NCI-H2029 treated with DMSO at 0.1 percent for 48 hours (cell line): ENCODE measurements around the gene CHAMP1.

Source experiments
- DNase-seq: peaks from one replicate; lab custom pipeline; 2025; lab: John Stamatoyannopoulos, UW

Gene CHAMP1, protein sequence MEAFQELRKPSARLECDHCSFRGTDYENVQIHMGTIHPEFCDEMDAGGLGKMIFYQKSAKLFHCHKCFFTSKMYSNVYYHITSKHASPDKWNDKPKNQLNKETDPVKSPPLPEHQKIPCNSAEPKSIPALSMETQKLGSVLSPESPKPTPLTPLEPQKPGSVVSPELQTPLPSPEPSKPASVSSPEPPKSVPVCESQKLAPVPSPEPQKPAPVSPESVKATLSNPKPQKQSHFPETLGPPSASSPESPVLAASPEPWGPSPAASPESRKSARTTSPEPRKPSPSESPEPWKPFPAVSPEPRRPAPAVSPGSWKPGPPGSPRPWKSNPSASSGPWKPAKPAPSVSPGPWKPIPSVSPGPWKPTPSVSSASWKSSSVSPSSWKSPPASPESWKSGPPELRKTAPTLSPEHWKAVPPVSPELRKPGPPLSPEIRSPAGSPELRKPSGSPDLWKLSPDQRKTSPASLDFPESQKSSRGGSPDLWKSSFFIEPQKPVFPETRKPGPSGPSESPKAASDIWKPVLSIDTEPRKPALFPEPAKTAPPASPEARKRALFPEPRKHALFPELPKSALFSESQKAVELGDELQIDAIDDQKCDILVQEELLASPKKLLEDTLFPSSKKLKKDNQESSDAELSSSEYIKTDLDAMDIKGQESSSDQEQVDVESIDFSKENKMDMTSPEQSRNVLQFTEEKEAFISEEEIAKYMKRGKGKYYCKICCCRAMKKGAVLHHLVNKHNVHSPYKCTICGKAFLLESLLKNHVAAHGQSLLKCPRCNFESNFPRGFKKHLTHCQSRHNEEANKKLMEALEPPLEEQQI

DNA sequence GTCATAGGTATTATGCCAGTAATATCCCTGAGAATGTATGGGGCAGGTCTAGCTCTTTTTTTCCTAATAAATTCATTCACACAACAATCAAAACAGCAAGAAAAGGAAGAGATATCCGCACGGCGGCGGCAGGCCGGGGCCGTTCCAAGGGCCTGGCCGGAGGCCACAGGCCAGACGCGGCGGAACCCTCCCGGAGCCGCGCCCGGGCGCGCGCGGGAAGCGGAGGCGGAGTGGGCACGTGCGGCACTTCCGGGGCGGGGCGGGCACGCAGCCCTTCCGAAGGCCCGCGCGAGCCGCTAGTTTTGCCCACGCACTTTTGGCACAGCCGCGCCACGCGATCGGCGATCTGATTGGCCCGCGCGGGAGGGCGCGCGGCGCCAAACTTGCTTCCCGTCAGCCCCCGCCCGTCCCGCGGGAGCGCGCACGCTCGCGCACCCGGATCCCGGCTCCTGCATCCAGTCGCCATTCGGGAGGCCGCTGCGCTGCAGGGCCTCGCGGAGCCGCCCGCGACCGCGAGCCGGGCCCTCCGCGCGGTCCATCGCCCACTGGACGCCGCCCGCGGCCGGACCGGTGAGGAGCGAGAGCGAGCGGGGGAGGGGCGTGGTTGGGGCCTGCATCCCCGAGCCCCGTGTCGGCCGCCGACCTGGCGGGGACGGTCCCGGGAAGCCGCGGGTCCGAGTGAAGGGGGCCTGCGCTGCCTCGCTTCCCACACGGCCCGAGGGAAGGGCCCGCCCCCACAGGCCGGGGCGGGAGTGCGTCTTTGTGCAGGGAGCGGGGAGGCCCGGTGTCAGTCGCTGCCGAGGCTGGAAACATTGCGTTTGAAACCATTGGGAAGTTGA, at the start of gene CHAMP1:
Gene CHAMP1 (plus strand): TSS at position 430 of the 839 bp plus-strand sequence. CDS start 9,340 bp downstream, outside the sequence.
- DNase-seq, result peak; percentile 25

DNA sequence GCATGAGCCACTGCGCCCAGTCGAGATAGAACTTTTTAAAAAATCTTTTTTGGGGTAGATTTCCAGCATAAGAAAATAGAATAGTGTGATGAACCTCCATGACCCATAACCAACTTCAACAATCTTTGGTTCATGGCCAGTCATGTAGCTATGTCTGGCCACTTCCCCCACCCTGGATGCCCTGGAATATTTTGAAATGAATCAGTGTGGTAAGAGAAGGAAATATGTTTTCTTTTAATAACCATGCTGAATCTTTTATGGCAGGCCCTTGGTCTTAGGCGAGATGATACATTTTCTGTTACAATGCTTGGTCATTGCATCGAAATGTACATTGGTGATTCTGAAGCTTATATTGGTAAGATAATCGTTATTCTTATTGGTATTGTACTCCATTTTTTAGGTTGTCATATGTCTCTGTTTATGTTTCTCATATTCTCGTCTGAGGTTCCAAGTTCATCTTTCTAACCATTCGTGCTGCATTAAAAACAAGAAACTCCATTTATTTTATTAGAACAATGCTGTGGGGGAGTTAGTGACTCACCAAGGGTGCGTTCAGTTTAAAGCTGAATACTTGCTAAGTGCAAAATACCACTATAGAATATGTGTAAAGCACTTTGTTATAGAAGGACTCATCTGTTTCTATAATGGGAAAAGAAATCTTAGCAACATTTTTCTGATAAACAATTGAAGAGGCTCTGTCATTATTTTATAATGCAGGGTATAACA, 49.3 kb upstream of the CHAMP1 start:
- DNase-seq, result no peak

DNA sequence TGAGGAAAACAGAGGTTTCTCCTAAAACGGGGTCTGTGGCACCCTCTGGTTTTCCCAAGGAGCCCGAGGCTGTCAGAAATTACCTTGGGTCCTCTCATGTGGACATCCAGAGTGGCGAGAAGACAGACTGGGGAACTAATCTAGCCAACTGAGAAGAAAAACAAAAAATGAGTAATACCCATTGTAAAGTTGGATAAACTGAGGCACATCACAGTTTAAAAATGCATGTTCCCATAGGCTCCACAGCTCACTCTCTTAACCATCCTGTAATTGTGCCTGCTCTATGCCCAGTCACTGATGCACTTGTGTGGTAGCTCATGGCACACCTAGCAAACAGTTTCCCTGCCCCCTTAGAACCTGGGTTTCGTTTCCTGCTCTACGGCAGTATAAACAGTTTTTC, 48.1 kb upstream of the CHAMP1 start:
- no peak for DNase-seq

DNA sequence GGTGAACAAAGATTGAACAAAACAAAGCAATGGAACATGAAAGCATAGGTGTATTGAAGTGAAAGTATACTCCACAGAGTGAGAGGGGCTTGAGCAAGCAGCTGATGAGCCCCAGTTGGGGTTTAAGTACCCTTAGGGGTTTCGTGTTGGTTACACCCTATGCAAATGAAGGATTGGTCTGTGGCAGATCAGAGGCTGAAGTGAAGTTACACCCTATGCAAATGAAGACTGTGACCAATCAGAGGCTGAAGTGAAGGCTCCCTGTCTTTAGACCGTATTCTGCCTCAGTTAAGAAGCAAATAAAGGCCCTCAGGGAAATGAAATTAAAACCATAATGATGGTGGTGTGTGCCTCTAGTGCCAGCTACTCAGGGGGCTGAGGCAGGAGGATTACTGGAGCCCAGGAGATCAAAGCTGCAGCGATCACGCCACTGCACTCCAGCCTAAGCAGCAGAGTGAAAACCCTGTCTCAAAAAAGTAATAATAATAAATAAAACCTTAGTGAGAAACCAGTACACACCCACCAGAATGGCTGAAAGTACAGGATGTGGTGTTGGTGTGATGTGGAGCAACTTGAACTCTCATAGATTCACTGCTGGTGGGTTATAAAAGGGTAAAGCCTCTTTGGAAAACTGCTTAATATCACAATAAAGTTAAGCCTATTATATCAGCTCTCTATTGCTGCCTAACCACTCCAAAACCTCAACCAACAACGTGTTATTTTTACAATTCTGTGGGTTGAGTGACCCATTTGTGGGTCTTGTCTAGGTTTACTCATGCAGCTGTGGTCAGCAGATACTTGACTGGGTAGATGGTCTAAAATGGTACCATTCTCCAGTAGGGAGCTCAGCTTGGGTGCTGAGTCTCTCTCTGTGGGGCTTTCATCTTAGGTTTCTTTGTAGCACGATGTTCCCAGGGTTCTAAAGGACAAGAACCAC, 45.7 kb upstream of the CHAMP1 start:
- DNase-seq, result no peak

DNA sequence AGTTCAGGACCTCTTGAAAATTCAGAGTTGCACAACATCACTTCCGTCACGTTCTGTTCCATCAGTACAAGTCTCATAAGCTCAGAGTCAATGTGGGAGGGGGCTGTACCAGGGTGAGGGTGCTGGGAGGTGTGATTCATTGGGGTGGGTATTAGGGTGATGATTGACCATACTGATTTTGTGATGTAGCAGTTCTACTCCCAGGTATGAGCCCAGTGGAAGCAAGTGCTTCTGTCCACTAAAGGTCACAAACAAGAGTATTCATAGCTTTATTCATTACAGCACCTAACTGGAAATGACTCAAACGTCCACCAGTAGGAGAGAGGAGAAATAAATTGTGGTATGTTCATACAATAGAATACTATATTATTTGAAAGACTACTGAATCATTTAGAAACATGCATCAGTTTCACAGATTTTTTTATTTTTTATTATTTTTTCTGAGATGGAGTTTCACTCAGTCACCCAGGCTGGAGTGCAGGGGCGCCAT, 45.0 kb upstream of the CHAMP1 start:
- no peak for DNase-seq

DNA sequence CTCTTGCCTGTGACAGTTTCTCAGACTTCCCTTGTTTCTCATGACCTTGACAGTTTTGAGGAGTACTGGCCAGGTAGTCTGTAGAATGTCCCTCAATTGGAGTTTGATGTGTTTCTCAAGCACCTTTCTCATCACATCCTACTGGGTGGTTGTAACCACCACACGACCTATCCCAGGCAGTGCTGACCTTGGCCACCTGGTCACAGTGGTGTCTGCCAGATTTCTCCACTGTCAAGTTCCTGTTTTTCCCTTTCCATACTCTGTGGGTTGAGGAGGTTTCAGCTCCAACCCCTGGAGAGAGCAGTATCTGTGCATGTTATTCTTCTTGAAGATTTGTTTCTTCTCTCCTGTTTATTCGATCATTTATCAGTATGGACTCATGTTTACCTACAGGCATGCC, 41.3 kb upstream of the CHAMP1 start:
- no peak for DNase-seq

DNA sequence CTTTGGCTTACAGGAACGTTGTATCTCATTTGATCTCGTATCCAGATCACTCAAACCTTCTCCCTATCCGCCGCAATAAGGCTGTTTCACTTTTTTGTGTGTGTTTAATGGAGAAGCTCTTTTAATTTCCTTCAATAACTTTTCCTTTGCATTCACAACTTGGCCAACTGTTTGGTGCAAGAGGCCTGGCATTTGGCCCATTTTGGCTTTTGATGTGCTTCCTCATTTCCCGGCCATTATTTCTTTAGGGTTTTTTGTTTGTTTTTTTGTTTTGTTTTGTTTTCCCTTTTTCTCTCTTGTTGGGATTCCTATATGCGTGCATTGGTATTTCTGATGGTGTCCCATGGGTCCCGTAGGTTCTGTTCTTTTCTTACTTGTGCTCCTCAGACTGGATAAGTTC, 39.0 kb upstream of the CHAMP1 start:
- DNase-seq, result no peak

DNA sequence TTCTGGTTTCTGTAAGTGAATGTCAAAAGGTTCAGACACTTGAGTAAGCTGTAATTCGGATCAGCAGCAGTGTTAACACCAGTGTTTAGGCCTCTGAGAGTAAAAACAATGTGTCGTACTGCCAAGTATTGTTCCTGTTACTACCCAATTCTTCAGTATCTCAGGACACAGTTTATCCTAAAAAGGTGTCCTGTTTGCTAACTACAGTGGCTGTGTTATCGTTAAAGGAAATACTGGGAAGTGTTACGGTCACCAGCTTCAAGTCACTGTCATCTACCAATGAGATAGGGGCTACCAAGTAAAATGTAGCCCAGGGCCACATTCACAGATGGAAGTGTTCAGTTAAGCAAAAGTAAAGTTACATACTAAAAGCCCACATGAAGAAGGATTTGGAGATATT, 35.2 kb upstream of the CHAMP1 start:
- no peak for DNase-seq

DNA sequence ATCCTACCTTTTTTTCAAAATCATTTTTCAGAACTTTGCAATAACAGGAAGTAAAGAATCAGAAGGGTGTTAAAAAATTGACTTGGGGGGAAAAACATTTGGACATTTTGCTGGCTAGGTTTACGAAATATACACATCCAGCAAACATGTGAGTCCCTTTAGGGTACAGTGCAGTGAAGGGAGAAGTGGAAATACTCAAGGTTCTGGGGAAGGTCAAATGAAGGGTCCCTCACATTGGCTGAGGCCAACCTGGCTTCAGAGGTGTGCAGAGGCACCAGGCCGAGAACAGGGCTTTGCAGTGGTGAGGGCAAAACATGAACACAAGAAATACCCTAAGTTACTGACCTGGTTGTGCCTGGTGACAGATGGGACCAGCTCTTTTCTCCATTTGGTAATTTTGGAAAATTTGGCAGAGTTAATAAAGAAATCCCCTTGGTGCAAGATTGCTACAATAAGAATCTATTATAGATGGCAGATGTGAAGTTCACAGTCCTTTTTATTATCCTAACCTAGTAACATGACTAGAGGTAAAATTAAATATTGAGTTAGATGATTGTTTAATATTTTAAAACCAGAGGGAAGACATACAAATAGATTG, 34.4 kb upstream of the CHAMP1 start:
- no peak for DNase-seq

DNA sequence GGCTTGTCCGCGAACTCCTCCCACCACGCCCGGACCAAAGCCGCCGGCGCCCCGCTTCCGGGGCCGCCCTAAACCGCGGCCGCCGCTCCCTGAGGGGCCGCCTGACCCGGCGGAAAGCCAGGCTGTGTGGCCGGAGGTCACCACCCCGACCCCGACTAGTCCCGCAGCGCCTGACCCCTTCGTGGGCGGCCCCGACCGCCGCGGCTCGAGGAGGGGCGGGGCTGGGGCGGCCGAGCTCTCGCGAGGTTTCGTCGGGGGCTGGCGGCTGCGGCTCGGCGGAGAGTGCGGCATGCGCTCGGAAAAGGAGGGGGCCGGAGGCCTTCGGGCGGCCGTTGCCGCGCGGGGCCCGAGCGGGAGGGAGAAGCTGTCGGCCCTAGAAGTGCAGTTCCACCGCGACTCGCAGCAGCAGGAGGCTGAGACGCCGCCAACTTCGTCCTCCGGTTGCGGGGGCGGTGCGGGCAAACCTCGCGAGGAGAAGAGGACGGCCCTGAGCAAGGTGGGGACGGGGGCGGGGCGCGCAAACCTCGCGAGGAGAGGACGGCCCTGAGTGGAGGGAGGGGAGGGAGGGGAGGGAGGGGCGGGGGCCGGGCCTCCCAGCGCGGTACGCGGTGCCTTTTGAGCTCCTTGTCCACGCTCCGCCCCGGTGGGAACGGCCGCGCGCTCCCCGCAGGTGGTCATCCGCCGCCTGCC, 32.8 kb upstream of the CHAMP1 start, which contains the start of gene UPF3A:
Gene UPF3A (plus strand): TSS at position 251 of the 690 bp plus-strand sequence. CDS start 39 bp downstream, at position 290.
- DNase-seq, result no peak

DNA sequence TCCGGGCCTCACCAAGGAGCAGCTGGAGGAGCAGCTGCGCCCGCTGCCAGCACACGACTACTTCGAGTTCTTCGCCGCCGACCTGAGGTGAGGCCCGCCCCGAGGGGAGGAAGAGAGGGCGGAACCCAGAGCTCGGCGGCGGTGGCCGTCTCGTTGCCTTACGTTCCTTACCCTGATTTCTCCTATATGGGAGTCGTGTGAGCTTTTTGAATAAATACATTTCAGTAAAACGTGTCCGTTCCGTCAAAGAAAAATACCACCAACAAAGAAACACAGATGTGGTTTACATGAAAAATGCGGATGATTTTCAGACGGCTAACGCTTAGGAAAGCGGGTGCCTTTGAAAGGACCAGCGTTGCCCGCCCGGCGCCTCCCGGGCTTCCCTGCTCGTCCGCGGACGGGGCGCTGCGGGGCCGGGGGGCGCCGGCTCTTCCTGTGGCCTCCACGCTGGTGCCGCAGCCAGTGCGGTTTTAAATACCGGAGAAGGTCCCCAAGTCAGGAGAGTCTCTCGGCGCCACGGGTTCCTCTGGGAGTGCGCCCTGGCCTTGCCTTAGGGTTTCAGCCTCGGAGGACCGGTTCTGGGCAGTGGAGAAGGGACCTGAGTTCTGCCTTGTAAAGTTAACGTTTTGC, 32.1 kb upstream of the CHAMP1 start:
- DNase-seq, result peak; percentile 21

DNA sequence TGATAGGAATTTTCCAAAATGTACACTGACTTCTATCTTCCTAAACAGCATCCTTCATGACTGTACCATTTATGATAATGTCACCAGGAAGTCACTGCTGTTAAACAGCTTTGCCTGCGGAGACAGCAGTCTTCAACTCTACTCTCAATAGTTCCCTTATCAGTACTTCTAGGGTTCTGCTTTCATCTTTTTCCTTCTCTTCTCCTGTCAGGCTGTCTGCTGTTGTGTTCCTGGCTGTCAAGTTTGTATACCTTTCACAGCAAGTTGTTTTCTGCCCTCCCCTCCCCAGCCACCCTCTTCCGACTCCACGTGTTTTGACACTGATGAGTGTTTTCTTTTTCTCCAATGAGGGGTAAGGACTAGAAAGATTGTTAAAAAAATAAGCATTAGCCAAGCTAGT, 30.7 kb upstream of the CHAMP1 start:
- no peak for DNase-seq

DNA sequence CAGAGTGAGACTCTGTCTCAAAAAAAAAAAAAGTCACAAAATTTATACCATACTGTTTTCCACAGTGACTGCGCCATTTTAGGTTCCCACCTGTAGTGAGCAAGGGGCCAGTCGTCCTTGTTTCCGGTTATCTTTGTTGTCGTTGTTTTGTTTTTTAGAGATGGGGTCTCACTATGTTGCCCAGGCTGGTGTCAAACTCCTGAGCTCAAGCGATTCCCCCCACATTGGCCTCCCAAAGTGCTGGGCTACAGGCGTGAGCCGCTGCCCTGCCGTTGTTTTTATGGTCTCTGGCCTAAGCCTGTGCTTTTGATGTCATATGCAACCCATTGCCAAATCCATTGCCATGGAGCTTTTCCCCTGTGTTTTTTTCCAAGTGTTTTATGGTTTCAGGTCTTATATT, 29.6 kb upstream of the CHAMP1 start:
- DNase-seq, result no peak

DNA sequence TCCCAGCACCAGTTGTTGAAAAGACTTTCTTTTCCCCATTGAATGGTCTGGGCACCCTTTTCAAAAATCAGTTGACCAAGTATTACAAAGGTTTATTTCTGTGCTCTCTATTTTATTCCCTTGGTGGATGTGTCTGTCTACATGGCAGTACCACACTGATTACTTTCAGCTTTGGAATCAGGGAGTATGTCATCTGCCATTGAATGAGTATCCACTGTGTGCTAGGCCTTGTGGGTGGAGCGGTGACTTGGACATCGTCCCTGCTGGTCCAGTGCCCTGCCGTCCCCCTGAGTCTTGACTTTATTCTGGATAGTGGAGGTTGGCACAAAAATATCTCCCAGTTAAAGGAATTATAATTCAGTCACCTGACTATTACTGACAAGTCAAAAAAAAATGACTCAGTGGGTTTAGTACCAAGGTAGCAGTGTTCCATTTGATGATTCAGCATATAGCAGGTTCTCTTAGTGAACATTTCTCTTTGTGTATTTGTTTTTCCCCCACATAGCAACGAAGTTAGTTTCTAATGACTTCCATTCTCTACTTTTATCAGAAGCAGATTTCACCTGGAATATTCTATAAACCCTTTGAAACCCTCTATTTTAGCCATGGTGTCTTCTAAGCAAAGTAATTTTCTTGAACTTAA, 29.0 kb upstream of the CHAMP1 start:
- DNase-seq, result no peak

DNA sequence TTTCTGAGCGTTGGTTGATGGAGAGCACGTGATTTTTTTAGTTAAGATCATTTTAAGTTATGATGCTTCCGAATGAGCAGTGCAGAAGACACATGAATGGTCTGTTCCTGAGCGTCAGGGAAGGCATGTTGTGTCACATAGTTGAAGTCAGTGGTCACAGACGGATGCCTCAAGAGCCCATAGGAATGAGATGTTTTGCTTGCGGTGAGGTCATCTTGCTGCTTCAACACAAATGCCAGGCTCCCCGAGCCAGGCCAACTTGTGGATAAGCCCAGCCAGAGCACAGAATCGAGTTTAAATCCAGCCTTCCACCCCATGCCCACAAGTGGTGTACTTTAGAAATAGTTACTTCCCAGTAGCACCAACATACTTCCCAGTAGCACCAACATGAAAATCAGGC, 27.5 kb upstream of the CHAMP1 start:
- no peak for DNase-seq

DNA sequence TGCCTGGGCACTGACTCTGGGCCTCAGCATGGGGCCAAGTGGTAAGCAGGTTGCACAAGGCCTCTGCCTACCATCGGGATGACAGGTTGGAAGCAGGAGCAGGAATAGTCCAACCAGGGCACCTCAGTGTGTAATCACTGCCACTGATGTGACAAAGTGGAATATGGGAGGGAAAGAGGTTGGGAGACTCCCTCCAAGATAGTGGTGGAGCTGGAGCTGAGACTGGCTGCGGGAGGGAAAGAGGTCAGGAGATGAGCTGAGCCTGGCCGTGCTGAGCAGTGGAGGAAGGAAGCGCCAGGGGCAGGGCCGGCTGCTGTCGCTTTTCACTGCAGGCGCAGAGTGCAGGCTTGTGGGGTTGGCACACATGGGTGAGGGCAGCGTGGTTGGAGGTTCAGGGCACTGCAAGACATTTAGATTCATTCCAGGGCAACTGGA, 26.1 kb upstream of the CHAMP1 start:
- no peak for DNase-seq

DNA sequence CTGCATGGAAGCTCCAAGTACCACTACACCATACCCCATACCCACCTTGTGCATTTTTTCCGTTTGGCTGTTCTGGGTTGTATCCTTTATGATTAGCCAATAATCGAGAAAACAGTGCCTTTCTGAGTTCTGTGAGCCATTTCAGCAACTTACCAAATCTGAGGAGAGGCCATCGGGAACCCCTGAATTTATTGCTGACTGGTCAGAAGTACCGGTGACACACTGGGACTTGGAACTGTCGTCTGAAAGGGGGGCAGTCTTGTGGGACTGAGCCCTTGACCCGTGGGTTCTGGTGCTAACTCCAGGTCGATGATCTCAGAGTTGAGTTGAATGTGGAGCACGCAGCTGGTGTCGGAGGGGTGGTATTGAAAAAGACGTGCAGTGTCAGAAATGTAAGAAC, 17.9 kb upstream of the CHAMP1 start:
- no peak for DNase-seq

DNA sequence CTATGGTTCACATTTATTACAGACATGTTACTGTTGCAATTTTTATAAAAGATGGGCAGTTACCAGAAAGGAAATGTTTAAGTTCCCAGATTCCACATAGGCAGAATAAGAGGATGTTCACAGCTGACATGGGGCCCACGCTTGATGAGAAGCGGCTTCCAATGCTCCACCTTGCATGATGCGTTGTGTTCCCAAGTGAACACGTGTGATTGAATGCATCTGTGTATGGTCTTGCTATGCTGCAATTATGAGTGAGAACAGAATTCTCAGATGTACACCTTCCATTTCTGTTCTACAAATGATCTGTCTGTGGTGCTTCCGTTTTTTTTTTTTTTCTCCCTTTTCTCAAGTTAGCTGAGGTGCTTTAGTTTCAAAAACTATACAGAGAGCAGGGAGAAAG, 17.4 kb upstream of the CHAMP1 start:
- DNase-seq, result no peak
